Endodermal cell (in vitro differentiated cells): ENCODE data around the gene ANKRD44. TPM values are rescaled to one million over a fixed set of nuclear protein-coding genes. Genes with fewer than 3 reads are reported as not detected.

Experiments used
- DNase-seq: peaks from one replicate; pipeline ENCODE4 v3.0.0-alpha.2; 2017
- H3K27ac ChIP-seq: 2 replicates; pipeline ENCODE4 v1.5.1; 2013; ENCODE audit warnings: mild to moderate bottlenecking, low read depth, low read length, moderate library complexity
- H3K27me3 ChIP-seq: 2 replicates; pipeline ENCODE4 v1.6.1; 2013; ENCODE audit warnings: mild to moderate bottlenecking, low read length, moderate library complexity; ENCODE audit not compliant: insufficient read depth, control insufficient read depth, poor library complexity, severe bottlenecking
- H3K36me3 ChIP-seq: 2 replicates; pipeline ENCODE4 v1.7.0; 2013; ENCODE audit warnings: mild to moderate bottlenecking, low read length, moderate library complexity; ENCODE audit not compliant: control insufficient read depth, insufficient read depth
- H3K4me1 ChIP-seq: one replicate; pipeline ENCODE4 v1.7.0; 2013; ENCODE audit warnings: low read length; ENCODE audit not compliant: control insufficient read depth, insufficient read depth
- H3K4me3 ChIP-seq: 2 replicates; pipeline ENCODE4 v1.5.1; 2013; ENCODE audit warnings: mild to moderate bottlenecking, low read length, moderate library complexity
- H3K9ac ChIP-seq: 2 replicates; pipeline ENCODE4 v1.6.1; 2013; ENCODE audit warnings: mild to moderate bottlenecking, low read length, moderate library complexity; ENCODE audit not compliant: poor library complexity, severe bottlenecking; ENCODE audit errors: extremely low read depth
- H3K9me3 ChIP-seq: 2 replicates; pipeline ENCODE4 v1.6.1; 2013; ENCODE audit warnings: mild to moderate bottlenecking, low read length, moderate library complexity; ENCODE audit not compliant: control insufficient read depth
- H3K27ac Mint-ChIP-seq: 2 replicates; pipeline ENCODE4 v1.8.0; 2020; ENCODE audit warnings: mixed read lengths
- H3K27me3 Mint-ChIP-seq: 2 replicates; pipeline ENCODE4 v1.8.0; 2021; ENCODE audit warnings: mild to moderate bottlenecking, mixed read lengths; ENCODE audit not compliant: insufficient read depth
- H3K36me3 Mint-ChIP-seq: 2 replicates; pipeline ENCODE4 v1.8.0; 2020; ENCODE audit warnings: low read depth, mixed read lengths
- H3K4me1 Mint-ChIP-seq: 2 replicates; pipeline ENCODE4 v1.8.0; 2020; ENCODE audit warnings: mixed read lengths
- H3K4me3 Mint-ChIP-seq: 2 replicates; pipeline ENCODE4 v1.8.0; 2020; ENCODE audit warnings: mild to moderate bottlenecking, moderate library complexity, mixed read lengths
- H3K9me3 Mint-ChIP-seq: 2 replicates; pipeline ENCODE4 v1.8.0; 2020; ENCODE audit warnings: mild to moderate bottlenecking, mixed read lengths
- WGBS, 2 experiments: methylation state at CpG; one replicate each; pipeline versions ENCODE4 v1.1.5 to v1.1.7; 2013; ENCODE audit warnings: missing lambda C conversion rate in 2 of 2, mixed read lengths in 1 of 2; ENCODE audit not compliant: insufficient coverage in 1 of 2, insufficient read length in 1 of 2; 5-methylcytosine and 5-hydroxymethylcytosine counted together
- total RNA-seq, 2 donors: library from RNA; stranded (reverse); fragmentation: NEBNext Ultra II Directional in 1 of 2; extraction: Animal tissue kit (Norgen Biotek cat#: 25700) in 1 of 2; gene quantifications; 2 replicates in 1 of 2; 3 replicates in 1 of 2; pipeline ENCODE4 v1.2.1, GENCODE V29; 2021
- TF ChIP-seq, protein P1 (sequence below): fragments of 200-600 bp; sonication (generic); conservative IDR thresholded peaks from 2 replicates; pipeline ENCODE4 v1.5.0; 2021; ENCODE audit warnings: antibody characterized with exemption, mild to moderate bottlenecking

ANKRD44 gene
- total RNA-seq, 2 donors from 2014 or later = 6.2 to 10.6 TPM

DNA sequence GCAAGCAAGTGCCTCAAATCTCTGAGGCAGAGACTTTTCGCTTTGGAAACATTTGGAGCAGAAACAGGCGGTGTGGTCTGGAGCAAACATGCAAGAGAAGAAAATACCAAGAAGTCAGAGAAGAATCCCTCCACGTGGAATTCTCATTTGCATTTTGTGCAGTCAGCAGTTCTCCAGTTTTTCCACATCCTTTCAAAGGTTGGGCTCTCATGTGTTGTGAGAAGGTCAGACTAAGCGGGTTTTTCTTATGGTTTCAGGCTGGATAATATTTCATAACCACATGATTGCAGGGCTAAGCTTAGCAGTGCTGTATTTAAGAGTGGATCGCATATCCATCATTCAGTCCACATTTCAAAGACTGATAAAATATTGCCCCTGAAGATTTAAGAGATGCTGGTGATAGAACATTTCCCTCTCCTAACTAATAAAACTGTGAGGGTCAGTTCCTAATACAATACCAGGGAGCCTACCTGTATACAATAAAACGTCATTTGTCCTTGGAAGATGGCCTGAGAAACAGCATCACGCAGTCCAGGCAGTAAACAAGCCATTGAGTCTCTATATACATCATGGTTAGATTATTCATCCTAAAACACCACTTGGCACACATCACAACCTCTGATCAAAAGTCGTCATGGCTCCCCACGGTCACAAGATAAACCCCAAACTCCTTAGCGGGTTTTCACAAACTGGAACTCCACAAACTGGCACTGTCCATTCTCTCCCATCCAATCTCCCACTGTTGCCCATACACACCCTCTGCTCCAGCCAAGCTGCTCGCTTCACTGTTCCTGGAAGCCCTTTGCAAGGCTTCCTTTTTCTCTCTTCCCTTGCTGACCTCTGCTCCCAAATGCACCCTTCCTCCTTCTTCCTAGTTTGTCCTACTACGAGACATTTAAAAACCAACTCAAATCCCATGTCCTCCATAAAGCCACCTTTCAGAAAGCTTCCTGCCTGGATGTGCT lies 31.5 kb downstream of the ANKRD44 start:
- Histone ChIP-seq H3K36me3 (no peaks in the 10 kb centered on the region), H3K27ac (no peak overlapping the region), H3K27me3 (no peaks in the 10 kb centered on the region), H3K4me1 (no peaks in the 10 kb centered on the region), H3K9ac (no peak overlapping the region), H3K9me3 (no peaks in the 10 kb centered on the region), H3K4me3 (no peak overlapping the region)
- no peaks in the 10 kb centered on the region for H3K27me3 Mint-ChIP-seq
- no peak for DNase-seq
- no peaks in the 10 kb centered on the region for H3K9me3 Mint-ChIP-seq
- no peak overlapping the region for H3K4me3 Mint-ChIP-seq
- H3K4me1 Mint-ChIP-seq = peaks cover 6% of the 10 kb centered on the region
- TF ChIP-seq, protein P1, sequence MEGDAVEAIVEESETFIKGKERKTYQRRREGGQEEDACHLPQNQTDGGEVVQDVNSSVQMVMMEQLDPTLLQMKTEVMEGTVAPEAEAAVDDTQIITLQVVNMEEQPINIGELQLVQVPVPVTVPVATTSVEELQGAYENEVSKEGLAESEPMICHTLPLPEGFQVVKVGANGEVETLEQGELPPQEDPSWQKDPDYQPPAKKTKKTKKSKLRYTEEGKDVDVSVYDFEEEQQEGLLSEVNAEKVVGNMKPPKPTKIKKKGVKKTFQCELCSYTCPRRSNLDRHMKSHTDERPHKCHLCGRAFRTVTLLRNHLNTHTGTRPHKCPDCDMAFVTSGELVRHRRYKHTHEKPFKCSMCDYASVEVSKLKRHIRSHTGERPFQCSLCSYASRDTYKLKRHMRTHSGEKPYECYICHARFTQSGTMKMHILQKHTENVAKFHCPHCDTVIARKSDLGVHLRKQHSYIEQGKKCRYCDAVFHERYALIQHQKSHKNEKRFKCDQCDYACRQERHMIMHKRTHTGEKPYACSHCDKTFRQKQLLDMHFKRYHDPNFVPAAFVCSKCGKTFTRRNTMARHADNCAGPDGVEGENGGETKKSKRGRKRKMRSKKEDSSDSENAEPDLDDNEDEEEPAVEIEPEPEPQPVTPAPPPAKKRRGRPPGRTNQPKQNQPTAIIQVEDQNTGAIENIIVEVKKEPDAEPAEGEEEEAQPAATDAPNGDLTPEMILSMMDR = no peak
- H3K36me3 Mint-ChIP-seq = no peaks in the 10 kb centered on the region
- 81 to 82% methylated on average over 10 to 12 of the region's 12 CpGs for WGBS, 2 experiments
- H3K27ac Mint-ChIP-seq = no peak overlapping the region

DNA sequence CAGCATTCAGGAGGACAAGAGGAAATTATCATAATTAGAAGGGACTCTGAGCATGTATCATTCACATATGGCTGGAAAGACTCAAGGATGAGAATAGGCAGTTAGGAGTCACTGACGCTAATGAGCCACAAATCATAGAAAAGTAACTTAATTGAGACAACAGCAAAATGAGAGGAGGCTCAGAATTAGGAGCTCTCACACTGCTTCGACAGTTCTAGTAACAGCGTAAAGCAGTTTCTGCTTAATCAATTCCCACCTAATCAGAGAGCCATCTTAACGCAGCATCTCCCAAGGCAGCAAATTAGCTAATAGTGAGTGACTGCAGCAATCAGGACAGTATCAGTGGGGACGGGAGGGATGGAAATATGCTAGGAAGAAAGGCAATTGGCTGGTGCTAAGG lies 32.8 kb downstream of the ANKRD44 start:
- Histone ChIP-seq H3K4me3 (no peak overlapping the region), H3K4me1 (peaks cover 4% of the 10 kb centered on the region)
- H3K4me3 Mint-ChIP-seq = no peak overlapping the region

DNA sequence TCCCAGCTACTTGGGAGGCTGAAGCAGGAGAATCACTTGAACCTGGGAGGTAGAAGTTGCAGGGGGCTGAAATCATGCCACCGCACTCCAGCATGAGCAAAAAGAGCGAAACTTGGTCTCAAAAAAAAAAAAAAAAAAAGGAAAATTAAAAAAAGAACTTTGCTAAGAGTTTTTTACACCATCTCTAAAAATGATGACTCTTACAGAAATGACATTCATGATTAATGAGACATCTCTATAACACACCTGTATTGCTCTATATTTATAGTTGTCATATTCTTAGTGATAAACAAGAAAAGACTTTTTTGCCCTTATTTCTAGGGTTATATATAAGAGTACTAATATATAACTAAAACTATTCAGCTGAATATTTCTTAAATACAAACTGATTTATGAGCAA lies 34.4 kb downstream of the ANKRD44 start:
- Histone ChIP-seq H3K27me3 (no peaks in the 10 kb centered on the region), H3K4me3 (no peak overlapping the region), H3K36me3 (no peaks in the 10 kb centered on the region), H3K9me3 (no peaks in the 10 kb centered on the region), H3K4me1 (peaks cover 4% of the 10 kb centered on the region), H3K27ac (no peak overlapping the region), H3K9ac (no peak overlapping the region)
- Mint-ChIP-seq H3K27me3 (no peaks in the 10 kb centered on the region), H3K4me1 (peaks cover 6% of the 10 kb centered on the region), H3K4me3 (no peak overlapping the region), H3K27ac (no peak overlapping the region), H3K36me3 (no peaks in the 10 kb centered on the region), H3K9me3 (no peaks in the 10 kb centered on the region)
- WGBS, 2 experiments = 97% methylated on average over 2 of the region's 2 CpGs; no CpG with 5 or more reads in 1 of the 2 experiments
- no peak for DNase-seq
- TF ChIP-seq, protein P1 = no peak

More for the DNA sequence above, 32.8 kb downstream of the ANKRD44 start:
- 75 to 94% methylated on average over 3 to 5 of the region's 5 CpGs for WGBS, 2 experiments
- Mint-ChIP-seq H3K9me3 (no peaks in the 10 kb centered on the region), H3K27me3 (no peaks in the 10 kb centered on the region), H3K36me3 (no peaks in the 10 kb centered on the region), H3K4me1 (peaks cover 6% of the 10 kb centered on the region), H3K27ac (no peak overlapping the region)
- Histone ChIP-seq H3K27me3 (no peaks in the 10 kb centered on the region), H3K36me3 (no peaks in the 10 kb centered on the region), H3K27ac (no peak overlapping the region), H3K9me3 (no peaks in the 10 kb centered on the region), H3K9ac (no peak overlapping the region)
- TF ChIP-seq, protein P1 = no peak
- DNase-seq = no peak
